Cerebellar nuclear complex (tissue), 1 donor: ENCODE results near the gene MSL3B.

Experiments used
- DNase-seq, 2 experiments: peaks; one replicate each; lab custom pipeline; 2025; lab: John Stamatoyannopoulos, UW

The MSL3B gene

DNA sequence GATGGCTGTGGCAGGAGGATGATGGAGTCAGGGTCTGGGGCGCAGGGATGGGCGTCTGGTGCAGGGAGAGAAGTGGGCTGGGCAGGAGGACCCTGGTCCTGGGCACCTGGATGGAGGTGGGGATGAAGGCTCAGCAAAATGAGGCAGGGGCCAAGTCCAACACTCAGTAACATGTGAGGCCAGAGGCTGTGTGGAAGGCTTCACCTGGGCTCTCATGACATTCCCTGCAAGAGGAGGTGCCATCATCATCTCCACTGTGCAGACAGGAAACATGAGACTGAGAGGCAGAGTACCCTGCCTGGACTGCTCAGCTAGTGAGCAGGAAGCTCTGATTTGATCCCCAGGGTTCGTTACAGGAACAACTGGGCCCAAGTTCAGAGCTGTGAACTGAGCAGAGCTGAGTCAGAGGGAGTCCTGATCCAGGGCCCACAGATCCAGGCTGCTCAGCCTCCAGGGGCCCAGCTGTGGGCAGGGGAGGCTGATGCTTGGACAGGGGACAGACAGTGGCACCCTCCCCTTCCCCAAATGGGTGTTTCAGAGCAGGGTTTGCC lies 50.8 kb downstream of the MSL3B start:
- DNase-seq: no peak

DNA sequence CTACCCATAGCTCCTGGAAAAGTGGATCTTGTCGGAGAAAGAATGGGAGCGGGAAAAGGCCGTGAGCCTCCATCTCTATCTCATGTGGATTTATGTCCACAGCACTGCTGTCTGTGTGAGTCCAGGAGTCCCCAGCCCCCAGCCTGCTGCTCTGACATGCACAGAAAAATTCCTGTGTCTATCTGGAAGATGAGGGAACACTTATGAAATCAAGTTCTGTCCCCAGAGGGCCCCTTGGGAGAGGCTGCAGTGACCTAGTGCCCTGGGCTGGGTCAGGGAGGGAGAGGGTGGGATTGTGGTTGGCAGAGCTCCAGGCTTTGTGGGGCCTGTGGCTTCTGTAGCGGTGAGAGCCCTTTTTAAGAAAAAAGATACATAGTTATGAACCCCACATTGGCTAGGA lies 51.4 kb downstream of the MSL3B start:
- DNase-seq: no peak

DNA sequence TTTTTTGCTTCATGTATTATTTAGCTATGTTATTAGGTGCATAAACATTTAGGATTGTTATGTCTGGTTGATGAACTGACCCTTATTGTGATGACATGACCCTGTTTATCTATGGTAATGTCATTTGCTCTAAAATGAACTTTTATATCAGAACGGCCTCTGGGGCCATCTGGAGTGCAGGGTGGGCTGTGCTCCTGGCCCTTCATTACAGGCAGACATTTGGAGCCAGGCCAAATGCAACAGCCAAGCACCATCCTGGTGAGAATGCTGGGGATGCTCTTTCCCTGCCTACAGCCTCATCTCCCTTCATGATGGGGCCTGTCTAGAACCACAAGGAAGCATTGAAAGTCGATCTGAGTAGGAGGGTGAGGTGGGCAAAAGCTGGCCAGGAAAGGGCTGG lies 51.9 kb downstream of the MSL3B start:
- no peak for DNase-seq

DNA sequence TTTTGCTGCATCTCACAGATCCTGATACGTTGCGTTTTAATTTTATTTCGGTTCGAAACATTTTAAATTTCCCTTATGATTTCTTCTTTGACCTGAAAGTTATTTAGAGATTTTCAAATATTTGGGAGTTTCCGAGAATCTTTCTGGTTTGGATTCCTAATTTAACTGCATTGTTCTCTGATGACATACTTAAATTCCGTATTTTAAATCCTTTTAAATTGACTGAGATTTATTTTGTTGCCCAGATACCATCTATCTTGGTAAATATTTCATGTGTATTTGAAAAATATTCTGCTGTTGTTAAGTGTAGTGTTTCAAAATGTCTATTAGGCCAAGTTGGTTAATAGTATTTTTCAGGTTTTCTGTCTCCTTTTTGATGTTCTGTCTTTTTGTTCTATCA lies 52.3 kb downstream of the MSL3B start:
- DNase-seq: no peak
